ENCODE results near the gene CEP78.

Gene CEP78

DNA sequence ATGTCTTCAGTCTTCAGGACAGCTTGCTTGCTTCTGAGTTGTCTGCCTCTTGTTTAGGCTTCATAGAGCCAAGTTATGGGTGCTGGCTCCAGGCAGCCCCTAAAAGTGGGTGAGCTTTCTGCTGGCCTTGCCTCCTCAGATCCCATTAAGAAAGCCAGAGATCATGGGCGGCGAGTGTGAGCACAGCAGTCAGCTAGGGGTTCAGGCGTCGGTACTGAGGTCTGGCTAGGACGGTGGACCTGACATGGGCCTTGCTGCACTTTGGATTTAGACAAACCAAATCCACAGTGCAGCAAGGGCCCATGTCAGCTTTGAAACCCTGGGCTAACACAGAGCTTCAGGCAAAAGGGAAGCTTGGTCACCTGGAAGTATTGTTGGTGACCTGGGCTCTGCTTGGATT lies 78.7 kb downstream of the CEP78 start:
- DNase-seq: no peak

DNA sequence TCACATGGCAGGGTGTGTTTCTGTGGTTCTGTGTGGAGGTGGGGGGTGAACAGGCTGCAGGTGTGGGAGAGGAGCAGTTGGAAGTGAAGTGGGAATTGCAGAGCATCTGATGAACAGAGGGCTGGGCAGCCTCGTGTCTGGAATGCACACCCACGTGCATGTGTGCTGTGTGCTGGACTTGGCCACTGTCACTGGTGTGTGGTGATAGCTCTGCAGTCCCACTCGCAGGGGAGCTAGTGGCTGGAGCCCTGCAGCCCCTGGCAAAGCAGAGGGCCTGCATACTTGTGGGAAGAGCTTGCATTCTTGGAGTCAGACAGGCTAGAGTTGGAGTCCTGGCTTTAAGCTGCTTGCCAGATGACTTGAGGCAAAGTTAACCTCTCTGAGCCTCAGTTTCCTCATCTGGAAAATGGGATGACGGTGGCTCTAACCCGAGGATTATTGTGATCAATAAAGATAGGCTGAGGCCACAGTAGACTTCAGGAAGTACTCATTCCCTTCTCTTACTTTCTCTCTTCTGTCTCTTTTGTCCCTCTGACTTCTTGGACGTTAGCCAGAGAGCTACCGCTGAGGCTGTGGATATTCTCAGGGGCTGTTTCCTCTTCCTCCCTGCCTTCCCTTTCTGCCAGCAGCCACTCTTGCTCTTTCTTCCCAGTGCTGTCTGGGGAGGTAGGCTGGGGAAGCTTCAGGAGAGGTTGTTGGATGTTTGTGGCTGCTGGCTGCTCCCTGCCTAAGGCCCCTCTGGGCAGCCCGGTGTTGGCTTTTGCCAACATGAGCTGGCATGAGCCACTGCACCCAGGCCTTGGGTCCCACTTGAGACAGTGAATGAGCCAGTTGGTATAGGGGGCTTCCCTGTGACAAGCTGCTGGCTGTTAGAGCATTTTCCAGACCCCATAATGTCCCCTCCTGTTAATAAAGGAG lies 79.3 kb downstream of the CEP78 start:
- DNase-seq: no peak

DNA sequence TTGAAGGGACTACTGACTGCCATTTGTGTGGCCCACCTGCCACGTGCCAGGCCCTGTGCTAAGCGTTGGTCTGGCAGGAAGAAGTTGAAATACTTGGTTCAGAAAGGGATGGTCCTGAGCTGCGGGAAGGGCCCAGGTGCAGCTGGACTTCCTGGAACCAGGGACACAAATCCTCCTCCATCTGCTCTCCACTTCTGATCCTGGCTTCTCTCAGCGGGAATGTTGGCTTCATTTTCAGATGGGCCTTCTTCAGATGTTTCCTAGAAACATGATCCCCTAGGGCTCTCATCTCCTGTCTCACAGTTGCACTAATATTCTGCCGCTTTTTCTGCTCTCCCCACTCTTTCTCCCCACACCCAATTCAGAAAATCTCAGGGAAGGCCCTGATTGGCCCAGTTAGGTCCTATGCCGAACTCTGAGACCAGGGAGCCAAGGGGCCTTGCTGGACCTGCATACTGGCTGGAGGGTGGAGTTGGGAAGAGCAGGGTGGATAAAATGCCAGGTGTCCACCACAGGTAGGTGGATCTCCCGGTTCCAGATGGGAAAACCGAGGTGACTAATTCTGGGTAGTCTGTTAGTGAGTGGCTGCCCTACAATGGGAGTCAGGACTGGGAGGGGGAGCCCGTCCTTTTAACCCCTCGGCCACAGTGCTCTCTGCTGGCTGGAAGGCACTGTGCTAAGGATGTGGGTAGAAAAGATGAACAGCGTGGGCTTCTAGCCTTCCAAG lies 80.5 kb downstream of the CEP78 start:
- no peak for DNase-seq

DNA sequence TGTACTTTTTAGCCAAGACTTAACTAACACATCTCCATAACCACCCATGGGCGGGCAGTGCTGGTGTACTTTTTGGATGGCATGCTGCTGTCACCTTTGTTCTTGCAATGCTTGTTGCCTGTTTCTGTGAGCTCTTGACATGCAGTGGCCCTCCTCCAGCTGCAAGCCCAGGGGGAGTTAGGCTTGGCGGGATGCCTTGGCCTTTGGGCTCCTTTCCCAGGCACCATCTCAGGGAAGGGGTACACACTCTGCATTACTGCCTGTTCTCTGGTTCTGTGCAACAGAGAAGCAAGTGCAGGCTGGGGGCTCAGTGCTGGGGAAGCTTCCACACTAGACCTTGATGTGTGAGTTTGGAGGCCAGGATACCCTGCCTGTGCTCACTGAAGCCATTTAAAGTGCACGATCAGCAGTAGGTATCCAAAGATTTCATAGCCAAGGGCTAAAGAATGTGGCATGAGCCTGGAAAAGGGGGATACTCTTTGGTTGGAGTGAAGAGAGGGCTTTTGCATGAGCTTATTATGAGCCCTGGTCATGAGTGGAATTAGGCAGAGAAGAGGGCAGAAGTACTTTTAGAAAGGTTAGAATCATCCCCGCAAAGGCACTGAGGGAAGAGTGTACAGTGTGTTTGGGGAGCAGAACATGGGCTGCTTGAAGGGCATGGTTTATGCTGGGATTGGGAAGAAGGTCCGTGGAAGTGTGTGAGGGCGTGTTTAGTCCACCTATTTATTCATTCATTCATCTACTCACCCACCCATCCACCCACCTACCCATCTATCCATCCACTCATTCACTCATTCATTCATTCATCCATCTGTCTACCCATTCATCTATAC lies 83.5 kb downstream of the CEP78 start:
- no peak for DNase-seq

DNA sequence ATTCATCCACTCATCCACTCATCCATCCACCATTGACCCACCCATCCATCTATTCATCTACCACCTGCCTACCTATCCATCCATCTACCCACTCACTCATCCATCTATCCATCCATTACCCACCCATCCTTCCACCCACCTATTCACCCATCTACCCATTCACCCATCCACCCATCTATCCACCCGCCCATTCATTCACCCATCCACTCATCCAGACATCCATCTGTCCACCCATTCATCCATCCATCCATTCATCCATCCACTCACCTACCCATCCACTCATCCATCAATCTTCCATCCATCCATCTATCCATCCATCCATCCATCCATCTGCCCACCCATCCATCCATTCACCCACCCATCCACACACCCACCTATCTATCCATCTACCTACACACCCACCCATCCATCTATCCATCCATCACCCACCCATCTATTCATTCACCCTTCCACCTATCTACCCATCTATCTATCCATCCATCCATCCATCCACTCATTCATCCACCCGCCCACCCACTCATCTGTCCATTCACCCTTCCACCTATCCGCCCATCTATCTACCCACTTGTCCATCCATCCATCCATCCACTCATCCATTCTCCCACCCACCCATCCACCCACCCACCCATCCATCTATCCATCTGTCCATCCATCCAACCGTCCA lies 84.3 kb downstream of the CEP78 start:
- DNase-seq: no peak

DNA sequence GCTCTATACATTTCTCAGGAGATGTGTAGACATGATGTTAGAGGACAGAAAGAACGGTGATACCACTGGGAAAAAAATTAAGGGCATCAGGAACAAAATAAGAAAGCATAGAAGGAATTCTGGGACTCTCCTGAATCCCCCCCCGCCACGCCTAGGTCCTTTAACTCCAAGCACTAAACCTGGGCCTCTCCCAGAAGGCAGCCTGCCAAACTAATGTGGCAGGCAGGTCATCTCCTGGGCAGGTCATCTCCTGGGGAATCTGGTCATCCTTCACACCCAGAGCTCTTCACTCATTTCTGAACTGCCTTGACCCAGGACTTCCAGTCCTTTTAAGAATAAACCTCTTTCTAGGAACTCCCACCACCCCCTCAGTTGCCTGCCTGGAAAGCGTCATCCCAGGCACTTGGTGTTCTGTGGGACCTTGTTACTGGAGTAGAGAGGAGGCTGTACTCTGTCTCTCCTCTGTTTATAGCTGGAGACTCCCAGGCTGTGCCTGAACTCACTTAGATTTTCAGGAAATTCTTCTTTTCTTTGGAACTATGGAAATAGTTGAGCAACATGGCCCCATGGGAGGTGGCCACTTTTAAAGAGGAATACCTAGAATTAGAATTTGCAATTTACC lies 85.1 kb downstream of the CEP78 start:
- no peak for DNase-seq

DNA sequence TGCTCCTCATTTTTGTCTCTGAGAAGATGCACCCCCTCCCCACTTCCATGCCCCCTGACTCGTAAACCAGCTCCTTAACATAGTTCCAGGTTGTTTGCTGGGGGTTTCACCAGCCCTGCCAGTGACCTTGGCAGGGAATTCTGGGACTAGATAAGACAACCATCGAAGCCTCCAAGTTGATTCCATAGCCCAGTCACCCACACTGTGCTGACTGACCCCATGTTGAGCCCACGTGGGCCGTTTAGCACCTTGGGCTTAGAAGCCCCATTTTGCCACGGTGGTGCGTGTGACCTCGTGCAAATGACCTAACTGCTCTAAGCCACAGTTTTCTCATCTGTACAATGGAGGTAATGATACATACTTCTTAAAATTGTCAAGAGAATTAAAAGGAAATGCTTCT lies 85.6 kb downstream of the CEP78 start:
- DNase-seq: no peak

DNA sequence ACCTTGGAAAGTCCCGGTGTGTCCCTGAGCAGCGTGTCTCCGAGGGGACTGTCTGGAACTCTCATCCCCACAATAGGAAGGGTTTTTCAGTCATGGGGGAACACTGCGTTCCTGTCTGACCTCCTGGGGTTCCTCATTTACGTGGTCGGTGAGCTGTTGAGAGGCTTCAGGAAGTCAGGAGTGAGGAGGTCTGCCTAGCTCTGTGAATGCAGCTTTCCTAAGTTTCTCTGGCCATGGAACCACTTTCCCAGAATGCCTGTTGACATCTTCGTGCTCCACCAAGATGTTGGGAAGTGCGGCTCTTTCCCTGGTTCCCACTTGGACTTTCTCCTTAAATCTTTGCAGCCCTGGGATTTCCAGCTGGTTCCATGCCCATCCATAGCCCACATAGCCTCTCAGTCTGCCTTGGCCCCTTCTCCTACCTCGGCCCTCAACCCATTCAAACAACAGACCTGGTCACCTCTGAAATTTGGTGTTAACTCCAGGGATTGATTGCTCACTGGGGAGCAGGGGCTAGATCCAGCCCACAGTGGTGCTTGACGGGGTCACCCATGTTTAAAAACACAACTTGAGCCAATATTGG lies 88.3 kb downstream of the CEP78 start:
- DNase-seq: no peak

DNA sequence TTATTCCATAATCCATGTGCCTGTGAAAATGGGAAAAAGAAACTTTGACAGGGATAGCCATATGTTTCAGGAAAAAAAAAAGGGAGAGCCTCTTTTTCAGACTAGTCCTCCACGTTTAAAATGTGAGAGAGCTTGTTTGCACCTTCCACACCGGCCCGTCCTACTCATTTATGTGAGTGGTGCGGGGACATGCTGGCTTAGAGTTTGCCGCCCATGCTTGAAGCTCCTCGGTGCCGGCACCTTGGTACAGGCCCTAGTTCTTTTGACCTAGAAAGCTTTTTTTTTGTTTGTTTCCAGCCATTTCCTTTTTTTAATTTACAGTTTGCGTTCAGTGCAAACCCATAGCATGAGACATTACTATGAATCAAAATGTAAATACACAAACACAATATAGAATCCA lies 88.8 kb downstream of the CEP78 start:
- DNase-seq: no peak

DNA sequence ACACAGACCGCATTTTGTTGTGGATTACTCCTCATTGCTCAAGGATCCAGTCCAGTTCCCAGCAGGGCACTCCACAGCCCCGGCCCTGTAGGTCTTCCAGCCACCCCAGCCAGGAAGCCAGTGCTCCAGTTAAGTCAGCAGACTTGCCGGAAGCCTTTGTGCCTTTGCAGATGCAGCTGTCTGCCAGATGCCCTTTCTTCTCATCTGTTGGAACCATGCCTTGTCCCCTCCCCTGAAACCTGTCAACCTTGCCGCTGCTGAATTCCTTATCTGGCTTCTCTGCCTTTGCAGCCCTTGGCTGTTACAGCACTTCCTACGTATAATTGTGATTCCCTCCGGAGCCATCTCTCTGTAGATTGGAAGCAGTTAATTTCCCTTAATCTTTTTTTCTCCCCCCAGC lies 89.5 kb downstream of the CEP78 start:
- DNase-seq: no peak

DNA sequence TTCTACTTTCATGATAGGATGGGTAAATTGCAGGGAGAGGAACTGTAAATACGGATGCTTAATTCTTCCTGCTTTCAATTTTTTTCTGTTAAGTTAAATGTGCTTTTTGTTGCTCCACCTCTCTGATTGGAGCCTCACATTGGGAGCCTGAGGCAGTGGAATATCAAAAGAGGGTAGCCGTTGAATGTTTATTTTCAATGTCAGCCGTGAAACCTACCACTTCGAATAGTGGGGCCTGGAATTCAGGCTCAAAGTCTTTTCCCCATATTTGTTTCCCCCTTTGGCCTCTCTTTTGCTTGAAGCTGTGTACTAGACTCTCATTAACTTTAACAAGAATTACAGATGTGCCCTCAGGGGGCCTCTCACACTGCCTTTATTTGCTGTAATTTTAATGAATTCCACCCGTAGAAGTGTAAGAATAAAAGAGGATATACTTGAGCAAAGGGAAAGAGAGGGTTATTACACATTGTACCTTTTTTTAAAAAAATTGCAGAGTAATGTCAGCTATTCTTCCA lies 90.0 kb downstream of the CEP78 start:
- no peak for DNase-seq

DNA sequence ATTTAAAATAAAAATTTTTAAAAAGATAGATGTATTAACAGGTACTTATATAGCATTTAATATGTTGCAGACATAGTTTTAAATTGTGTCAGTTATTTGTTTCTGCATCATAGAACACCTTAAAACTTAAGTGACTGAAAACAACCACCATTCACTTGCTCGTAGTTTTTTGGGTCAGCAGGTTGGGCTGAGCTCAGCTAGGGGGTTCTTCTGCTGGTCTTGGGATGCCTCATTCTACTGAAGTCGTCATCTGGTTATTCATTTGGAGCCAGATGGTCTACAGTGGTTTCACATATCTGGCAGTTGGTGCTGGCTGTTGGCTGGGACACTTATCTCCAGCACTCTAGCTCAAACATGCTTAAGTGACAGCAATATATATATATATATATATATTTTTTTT lies 90.7 kb downstream of the CEP78 start:
- DNase-seq: no peak
